Muscle of leg (tissue), 11 donors: Measurements from ENCODE around the gene MAGI3. TPM values are rescaled to one million over a fixed set of nuclear protein-coding genes. Genes with fewer than 3 reads are reported as not detected.

ENCODE experiments used
- DNase-seq: peaks from one replicate; pipeline ENCODE4 v3.0.0; 2013
- H3K27ac ChIP-seq: one replicate; pipeline ENCODE4 v1.5.1; 2013; ENCODE audit warnings: mild to moderate bottlenecking, low read length, control low read depth
- H3K27me3 ChIP-seq: one replicate; pipeline ENCODE4 v1.6.1; 2013; ENCODE audit warnings: low read length; ENCODE audit not compliant: control insufficient read depth, insufficient read depth
- H3K36me3 ChIP-seq: one replicate; pipeline ENCODE4 v1.6.1; 2013; ENCODE audit warnings: low read length; ENCODE audit not compliant: control insufficient read depth, insufficient read depth
- H3K4me1 ChIP-seq: one replicate; pipeline ENCODE4 v1.6.1; 2013; ENCODE audit warnings: low read length; ENCODE audit not compliant: control insufficient read depth, insufficient read depth
- H3K4me3 ChIP-seq: one replicate; pipeline ENCODE4 v1.5.1; 2013; ENCODE audit warnings: low read length, control low read depth
- H3K9me3 ChIP-seq: replicated peaks from 2 replicates; pipeline ENCODE4 v1.6.1; 2013; ENCODE audit warnings: low read depth, low read length; ENCODE audit not compliant: control insufficient read depth
- WGBS: methylation state at CpG from one replicate; pipeline ENCODE4 v1.1.5; 2013; ENCODE audit warnings: missing lambda C conversion rate; ENCODE audit not compliant: insufficient coverage; 5-methylcytosine and 5-hydroxymethylcytosine counted together
- polyA plus RNA-seq, 8 donors: library from polyadenylated mRNA; unstranded; fragments of 120-200 nt; gene quantifications; one replicate each; pipeline versions ENCODE4 v1.2.1 to v1.2.3, GENCODE V29; 2013; ENCODE audit warnings: inconsistent platforms in 1 of 8, low replicate concordance in 1 of 8; ENCODE audit not compliant: insufficient read length in 8 of 8, insufficient read depth in 1 of 8
- total RNA-seq: library from RNA; stranded (reverse); fragments of 120-200 nt; gene quantifications from one replicate; pipeline ENCODE4 v1.2.4, GENCODE V29; 2013

Gene MAGI3
- total and polyA plus RNA-seq, 9 donors, result 9.7 to 16.6 (median 13.0) TPM

- no peak for DNase-seq
- no peak overlapping the region for H3K4me3 ChIP-seq
- H3K27me3 ChIP-seq, result no peaks in the 10 kb centered on the region
- H3K36me3 ChIP-seq, result peaks cover 3% of the 10 kb centered on the region
- H3K27ac ChIP-seq, result no peak overlapping the region
- no peaks in the 10 kb centered on the region for H3K9me3 ChIP-seq
- H3K4me1 ChIP-seq, result no peaks in the 10 kb centered on the region
- WGBS, result 65% methylated on average over 3 of the region's 4 CpGs
These were observed 269.2 kb downstream of the MAGI3 start for GRCh38 chr1:113659556-113659955.

DNA sequence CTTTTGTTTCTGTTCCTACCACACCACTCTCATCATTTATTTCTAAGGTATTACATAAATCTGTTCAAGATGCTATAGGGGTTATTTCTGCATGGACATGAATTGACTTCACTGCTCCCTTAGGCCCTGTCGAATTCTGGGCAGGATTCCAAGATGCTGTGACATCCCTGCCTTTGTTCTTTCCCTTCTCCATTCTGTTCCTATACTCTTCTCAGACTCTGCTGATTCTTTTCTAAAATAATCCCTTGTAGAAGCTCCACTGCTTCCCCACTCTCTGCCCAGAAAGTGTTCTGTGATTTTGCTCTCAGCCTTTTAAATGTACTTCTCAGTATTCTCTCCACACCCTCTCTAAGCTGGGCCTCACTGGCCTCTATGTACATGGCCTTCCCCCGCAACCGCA, 269.8 kb downstream of the MAGI3 start:
- H3K4me3 ChIP-seq, result no peak overlapping the region
- H3K9me3 ChIP-seq, result no peaks in the 10 kb centered on the region
- H3K4me1 ChIP-seq, result no peaks in the 10 kb centered on the region
- no peaks in the 10 kb centered on the region for H3K27me3 ChIP-seq
- H3K36me3 ChIP-seq, result peaks cover 3% of the 10 kb centered on the region
- H3K27ac ChIP-seq, result no peak overlapping the region
- peak; percentile 58 for DNase-seq
- WGBS, result 29% methylated on average over 1 of the region's 3 CpGs

DNA sequence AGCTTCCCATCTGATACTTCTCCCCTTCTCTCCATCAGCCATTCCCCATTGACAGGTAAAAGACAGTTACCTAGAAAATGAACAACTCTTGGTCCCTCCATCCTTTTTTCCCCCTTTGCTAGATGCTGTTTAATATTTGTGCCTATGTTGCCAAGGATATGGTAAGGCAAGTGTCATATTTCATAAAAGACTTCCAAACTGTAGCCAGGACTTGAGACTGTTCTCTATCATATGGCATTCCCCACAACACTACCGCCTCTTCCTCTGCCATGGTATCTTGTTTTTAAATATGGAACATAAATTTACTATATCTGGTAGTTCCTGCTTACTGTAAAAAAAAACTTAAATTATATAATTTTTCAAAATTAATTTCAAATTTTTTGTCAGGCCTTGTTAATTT, 271.8 kb downstream of the MAGI3 start:
- Histone ChIP-seq H3K9me3 (no peaks in the 10 kb centered on the region), H3K4me1 (no peaks in the 10 kb centered on the region), H3K27ac (no peak overlapping the region), H3K4me3 (no peak overlapping the region), H3K27me3 (no peaks in the 10 kb centered on the region), H3K36me3 (peaks cover 3% of the 10 kb centered on the region)
- no CpG with 5 or more reads among the region's 1 CpG for WGBS
- no peak for DNase-seq

DNA sequence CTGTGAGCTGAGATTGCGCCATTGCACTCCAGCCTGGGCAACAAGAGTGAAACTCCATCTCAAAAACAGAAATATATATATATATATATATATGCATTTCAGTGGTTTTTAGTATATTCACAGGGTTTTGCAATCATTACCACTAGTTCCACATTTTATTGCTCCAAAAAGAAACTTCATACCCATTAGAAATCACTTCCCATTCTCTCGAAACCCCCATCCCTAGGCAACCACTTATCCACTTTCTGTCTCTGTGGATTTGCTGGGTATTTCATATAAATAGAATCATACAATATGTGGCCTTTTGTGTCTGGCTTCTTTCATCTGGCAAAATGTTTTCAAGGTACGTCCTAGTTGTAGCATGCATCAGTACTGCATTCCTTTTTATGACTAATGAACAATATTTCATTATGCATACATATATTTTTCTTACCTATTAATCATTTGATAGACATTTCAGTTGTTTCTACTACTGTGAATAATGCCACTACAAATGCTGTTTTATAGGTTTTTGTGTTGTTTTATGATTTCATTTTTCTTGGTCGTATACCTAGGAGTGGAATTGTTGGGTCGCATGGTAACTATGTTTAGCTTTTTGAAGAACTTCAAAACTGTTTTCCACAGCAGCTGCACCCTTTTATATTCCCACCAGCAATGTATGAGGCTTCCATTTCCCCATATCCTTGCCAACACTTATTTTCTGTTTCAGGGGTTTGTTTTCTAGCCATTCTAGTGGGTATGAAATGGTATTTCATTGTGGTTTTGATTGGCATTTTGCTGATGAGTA, 273.0 kb downstream of the MAGI3 start:
- Histone ChIP-seq H3K4me1 (no peaks in the 10 kb centered on the region), H3K27ac (no peak overlapping the region), H3K27me3 (no peaks in the 10 kb centered on the region), H3K4me3 (no peak overlapping the region), H3K9me3 (no peaks in the 10 kb centered on the region), H3K36me3 (peaks cover 3% of the 10 kb centered on the region)
- DNase-seq, result peak; percentile 22
- WGBS, result no CpG with 5 or more reads among the region's 5 CpGs

DNA sequence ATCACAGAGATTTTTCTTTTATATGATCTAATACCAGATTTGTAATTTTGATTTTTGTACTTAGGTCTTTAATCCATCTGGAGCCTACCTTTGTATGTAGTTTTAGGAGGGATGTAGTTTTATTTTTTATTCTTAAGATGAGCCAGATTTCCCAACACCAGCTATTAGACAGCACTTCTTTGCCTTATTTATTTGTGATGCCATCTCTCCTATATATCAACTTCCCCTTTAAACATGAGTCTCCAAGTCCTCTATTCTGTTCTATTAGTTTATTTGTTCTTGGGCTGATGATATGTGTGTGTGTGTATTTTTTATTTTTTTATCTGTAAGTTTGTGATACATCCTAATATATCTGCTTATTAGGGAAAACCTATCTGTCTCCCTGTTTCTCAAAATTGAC, 274.8 kb downstream of the MAGI3 start:
- Histone ChIP-seq H3K27me3 (no peaks in the 10 kb centered on the region), H3K36me3 (no peaks in the 10 kb centered on the region), H3K27ac (no peak overlapping the region), H3K4me1 (no peaks in the 10 kb centered on the region), H3K9me3 (no peaks in the 10 kb centered on the region), H3K4me3 (no peak overlapping the region)
- DNase-seq, result no peak

- Histone ChIP-seq H3K4me3 (no peak overlapping the region), H3K36me3 (no peaks in the 10 kb centered on the region), H3K27me3 (no peaks in the 10 kb centered on the region), H3K27ac (no peak overlapping the region), H3K9me3 (no peaks in the 10 kb centered on the region), H3K4me1 (no peaks in the 10 kb centered on the region)
- WGBS, result 83% methylated on average over 1 of the region's 2 CpGs
- no peak for DNase-seq
These were observed 275.8 kb downstream of the MAGI3 start for GRCh38 chr1:113666126-113666525.

GRCh38 chr1:113669988-113670387, 279.7 kb downstream of the MAGI3 start:
- H3K27me3 ChIP-seq, result no peaks in the 10 kb centered on the region
- peaks cover 12% of the 10 kb centered on the region for H3K36me3 ChIP-seq
- H3K4me3 ChIP-seq, result no peak overlapping the region
- WGBS, result no CpG with 5 or more reads among the region's 1 CpG
- no peaks in the 10 kb centered on the region for H3K9me3 ChIP-seq
- H3K27ac ChIP-seq, result no peak overlapping the region
- no peak for DNase-seq
- H3K4me1 ChIP-seq, result no peaks in the 10 kb centered on the region

DNA sequence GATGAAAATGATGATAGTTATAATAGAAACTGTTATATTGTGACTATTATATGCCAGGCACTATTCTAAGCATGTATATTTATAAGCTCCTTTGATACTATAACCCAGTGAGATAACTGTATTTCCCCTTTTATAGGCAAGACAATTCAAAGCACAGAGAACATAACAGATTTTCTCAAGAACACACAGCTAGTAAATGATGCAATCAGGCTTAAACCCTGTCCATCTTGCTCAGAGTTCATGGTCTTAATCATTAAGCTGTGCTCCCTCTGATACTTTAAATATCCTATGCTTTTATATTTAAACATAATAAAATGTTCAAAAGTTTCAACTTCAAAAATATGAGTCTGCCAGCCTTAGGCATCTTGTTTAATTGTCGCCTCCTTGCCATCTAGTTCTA, 280.3 kb downstream of the MAGI3 start:
- Histone ChIP-seq H3K36me3 (peaks cover 12% of the 10 kb centered on the region), H3K4me1 (no peaks in the 10 kb centered on the region), H3K27me3 (no peaks in the 10 kb centered on the region), H3K27ac (no peak overlapping the region), H3K4me3 (no peak overlapping the region), H3K9me3 (no peaks in the 10 kb centered on the region)
- no peak for DNase-seq
- WGBS, result 100% methylated on average over 1 of the region's 1 CpG

GRCh38 chr1:113672491-113672890, 282.2 kb downstream of the MAGI3 start:
- Histone ChIP-seq H3K4me1 (no peaks in the 10 kb centered on the region), H3K36me3 (peaks cover 12% of the 10 kb centered on the region), H3K27me3 (no peaks in the 10 kb centered on the region), H3K27ac (no peak overlapping the region), H3K9me3 (no peaks in the 10 kb centered on the region), H3K4me3 (no peak overlapping the region)
- no peak for DNase-seq
- WGBS, result no CpG with 5 or more reads among the region's 4 CpGs

DNA sequence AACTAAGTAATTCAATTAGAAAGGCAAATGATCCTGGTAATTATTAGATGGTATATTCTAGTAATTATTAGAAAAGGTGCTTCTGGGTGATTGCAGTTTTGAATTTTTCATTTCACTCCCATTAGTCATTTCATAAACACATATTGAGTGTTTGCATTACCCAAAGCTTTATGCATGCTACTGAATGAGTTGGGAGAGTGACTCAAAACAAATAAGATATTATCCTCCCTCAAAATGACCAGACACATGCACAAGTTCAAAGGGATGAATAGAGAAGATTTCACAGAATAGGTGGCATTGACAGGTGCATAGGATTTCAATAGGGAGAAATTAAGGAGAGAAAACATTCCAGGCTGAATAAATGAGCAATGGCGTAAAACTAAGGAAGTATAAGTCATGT, 284.3 kb downstream of the MAGI3 start:
- DNase-seq, result no peak
- no peaks in the 10 kb centered on the region for H3K4me1 ChIP-seq
- H3K36me3 ChIP-seq, result peaks cover 12% of the 10 kb centered on the region
- no peak overlapping the region for H3K27ac ChIP-seq
- H3K9me3 ChIP-seq, result no peaks in the 10 kb centered on the region
- H3K27me3 ChIP-seq, result no peaks in the 10 kb centered on the region
- H3K4me3 ChIP-seq, result no peak overlapping the region
- WGBS, result 81% methylated on average over 1 of the region's 1 CpG

- Histone ChIP-seq H3K4me3 (no peak overlapping the region), H3K27me3 (no peaks in the 10 kb centered on the region), H3K4me1 (no peaks in the 10 kb centered on the region), H3K36me3 (peaks cover 12% of the 10 kb centered on the region), H3K9me3 (no peaks in the 10 kb centered on the region), H3K27ac (no peak overlapping the region)
- DNase-seq, result no peak
- 100% methylated on average over 1 of the region's 2 CpGs for WGBS
These were observed 285.0 kb downstream of the MAGI3 start for GRCh38 chr1:113675302-113675701.
